Keratinocyte (primary cell): Measurements from ENCODE around the gene SEPTIN5. TPM values are rescaled to one million over a fixed set of nuclear protein-coding genes. Genes with fewer than 3 reads are reported as not detected.
A peak's percentile ranks its signal among the peaks of the same experiment; 100 is the strongest.

Source experiments
- DNase-seq: peaks from one replicate; pipeline ENCODE4 v3.0.0-alpha.2; 2011; ENCODE audit warnings: low read depth, missing footprints, low spot score
- FAIRE-seq: peaks from 2 replicates; lab custom pipeline; 2011; peaks lifted over from hg19 to GRCh38; lab: Jason Lieb, UNC
- H2AFZ ChIP-seq: 2 replicates; pipeline ENCODE4 v1.6.0; 2012; ENCODE audit warnings: low read length, control low read depth, inconsistent platforms; ENCODE audit not compliant: control insufficient read depth
- H3K27ac ChIP-seq: 2 replicates; pipeline ENCODE4 v1.5.1; 2011; ENCODE audit warnings: low read length; ENCODE audit not compliant: control insufficient read depth, insufficient read depth
- H3K27me3 ChIP-seq: 3 replicates; pipeline ENCODE4 v1.6.0; 2011; ENCODE audit warnings: low read length; ENCODE audit not compliant: control insufficient read depth, insufficient read depth; ENCODE audit errors: extremely low read depth
- H3K36me3 ChIP-seq, 2 experiments: 2 replicates in 1 of 2; 3 replicates in 1 of 2; pipeline ENCODE4 v1.5.1; 2011; ENCODE audit warnings: low read length in 2 of 2, mild to moderate bottlenecking in 1 of 2; ENCODE audit not compliant: control insufficient read depth in 2 of 2, insufficient read depth in 2 of 2; ENCODE audit errors: extremely low read depth in 1 of 2
- H3K4me1 ChIP-seq: 3 replicates; pipeline ENCODE4 v1.5.1; 2011; ENCODE audit warnings: low read length; ENCODE audit not compliant: control insufficient read depth, insufficient read depth; ENCODE audit errors: extremely low read depth
- H3K4me2 ChIP-seq: 3 replicates; pipeline ENCODE4 v1.6.0; 2011; ENCODE audit warnings: low read depth, low read length; ENCODE audit not compliant: control insufficient read depth, insufficient read depth; ENCODE audit errors: extremely low read depth
- H3K4me3 ChIP-seq, 3 experiments: fragments of 200-600 bp in 1 of 3; sonication (generic) in 1 of 3; 2 replicates in 2 of 3; 3 replicates in 1 of 3; pipeline ENCODE4 v1.5.1; 2011 to 2016; ENCODE audit warnings: low read length in 3 of 3, mild to moderate bottlenecking in 3 of 3, control low read depth in 2 of 3, inconsistent platforms in 1 of 3, low read depth in 1 of 3, mixed read lengths in 1 of 3, mixed run types in 1 of 3, moderate library complexity in 1 of 3; ENCODE audit not compliant: control insufficient read depth in 2 of 3, insufficient read depth in 2 of 3; ENCODE audit errors: extremely low read depth in 1 of 3
- H3K79me2 ChIP-seq: 2 replicates; pipeline ENCODE4 v1.6.0; 2012; ENCODE audit warnings: low read length; ENCODE audit not compliant: control insufficient read depth, insufficient read depth
- H3K9ac ChIP-seq: 3 replicates; pipeline ENCODE4 v1.6.0; 2011; ENCODE audit warnings: low read length; ENCODE audit not compliant: control insufficient read depth, insufficient read depth; ENCODE audit errors: extremely low read depth
- H3K9me1 ChIP-seq: 3 replicates; pipeline ENCODE4 v1.6.0; 2011; ENCODE audit warnings: low read length; ENCODE audit not compliant: control insufficient read depth, insufficient read depth; ENCODE audit errors: extremely low read depth
- H3K9me3 ChIP-seq: 2 replicates; pipeline ENCODE4 v1.5.1; 2012; ENCODE audit warnings: low read depth, low read length; ENCODE audit not compliant: control insufficient read depth
- H4K20me1 ChIP-seq: 3 replicates; pipeline ENCODE4 v1.6.0; 2011; ENCODE audit warnings: low read length; ENCODE audit not compliant: control insufficient read depth, insufficient read depth; ENCODE audit errors: extremely low read depth
- EZH2 ChIP-seq: IDR thresholded peaks from one replicate; pipeline ENCODE4 v1.6.1; 2012; ENCODE audit warnings: inconsistent platforms, mild to moderate bottlenecking, low read length, moderate library complexity
- dilution Hi-C: fragments of 300-500 bp; cut with MboI; formaldehyde crosslinking; loops from one replicate; pipeline ENCODE4 v1.7.0; 2020; ENCODE audit warnings: low sequenced_read_pairs; ENCODE audit not compliant: extremely low pct_ligation_motif_present
- polyA plus RNA-seq, 5 experiments: library from polyadenylated mRNA; depleted of rRNA in 3 of 5; stranded (reverse) in 3 of 5; stranded (forward) in 1 of 5; unstranded in 1 of 5; fragments of >200 nt; gene quantifications; 1 replicate in 1 of 5; 2 replicates in 3 of 5; 3 replicates in 1 of 5; pipeline versions ENCODE4 v1.2.1 to v1.2.3, GENCODE V29; 2011 to 2012; ENCODE audit warnings: missing spikeins in 2 of 5, low read depth in 1 of 5, low replicate concordance in 1 of 5
- TF ChIP-seq, protein P1 (sequence below), 3 experiments: IDR thresholded peaks in 1 of 3; conservative IDR thresholded peaks in 1 of 3; optimal IDR thresholded peaks in 1 of 3; 2 replicates in 2 of 3; 3 replicates in 1 of 3; pipeline versions ENCODE3 to v1.5.1; 2011; ENCODE audit warnings: low read length in 3 of 3, mild to moderate bottlenecking in 3 of 3, moderate library complexity in 2 of 3, control low read depth in 1 of 3, inconsistent platforms in 1 of 3; ENCODE audit not compliant: insufficient read depth in 2 of 3; ENCODE audit errors: extremely low read depth in 1 of 3

The SEPTIN5 gene
- polyA plus RNA-seq, 1 donor (not counting 4 experiments of a cell fraction or from before 2014, with no cell fraction given), result 2.2 TPM

- Histone ChIP-seq H3K9me1 (no peaks in the 10 kb centered on the region), H3K4me1 (peaks cover 6% of the 10 kb centered on the region), H3K79me2 (no peaks in the 10 kb centered on the region), H3K9ac (no peak overlapping the region), H3K27me3 (peaks cover 55% of the 10 kb centered on the region), H2AFZ (no peak overlapping the region), H3K36me3 (no peaks in the 10 kb centered on the region), H3K4me3 (no peak overlapping the region), H3K4me2 (no peak overlapping the region), H3K27ac (no peak overlapping the region), H4K20me1 (no peaks in the 10 kb centered on the region), H3K9me3 (no peaks in the 10 kb centered on the region)
- FAIRE-seq (no peak), DNase-seq (no peak)
- no peak for TF ChIP-seq EZH2
- TF ChIP-seq, protein P1, sequence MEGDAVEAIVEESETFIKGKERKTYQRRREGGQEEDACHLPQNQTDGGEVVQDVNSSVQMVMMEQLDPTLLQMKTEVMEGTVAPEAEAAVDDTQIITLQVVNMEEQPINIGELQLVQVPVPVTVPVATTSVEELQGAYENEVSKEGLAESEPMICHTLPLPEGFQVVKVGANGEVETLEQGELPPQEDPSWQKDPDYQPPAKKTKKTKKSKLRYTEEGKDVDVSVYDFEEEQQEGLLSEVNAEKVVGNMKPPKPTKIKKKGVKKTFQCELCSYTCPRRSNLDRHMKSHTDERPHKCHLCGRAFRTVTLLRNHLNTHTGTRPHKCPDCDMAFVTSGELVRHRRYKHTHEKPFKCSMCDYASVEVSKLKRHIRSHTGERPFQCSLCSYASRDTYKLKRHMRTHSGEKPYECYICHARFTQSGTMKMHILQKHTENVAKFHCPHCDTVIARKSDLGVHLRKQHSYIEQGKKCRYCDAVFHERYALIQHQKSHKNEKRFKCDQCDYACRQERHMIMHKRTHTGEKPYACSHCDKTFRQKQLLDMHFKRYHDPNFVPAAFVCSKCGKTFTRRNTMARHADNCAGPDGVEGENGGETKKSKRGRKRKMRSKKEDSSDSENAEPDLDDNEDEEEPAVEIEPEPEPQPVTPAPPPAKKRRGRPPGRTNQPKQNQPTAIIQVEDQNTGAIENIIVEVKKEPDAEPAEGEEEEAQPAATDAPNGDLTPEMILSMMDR (optimal IDR thresholded peaks at IDR 0.05 in 1 of 3, IDR thresholded peaks at IDR 0.05 in 1 of 3, conservative IDR thresholded peaks at IDR 0.05 in 1 of 3; ENCODE audit: extremely low read depth in 1 of 3, insufficient read depth in 2 of 3, low read length in 3 of 3), result no peak
- dilution Hi-C loops, result no loop called here
Observed at GRCh38 chr22:19758896-19759426, 44.7 kb downstream of the SEPTIN5 start.

- Histone ChIP-seq H4K20me1 (no peaks in the 10 kb centered on the region), H3K9me1 (no peaks in the 10 kb centered on the region), H3K4me2 (peak overlapping the region; percentile 10), H3K79me2 (no peaks in the 10 kb centered on the region), H3K4me3 (peak overlapping the region in 1 of 3 experiments; percentile 4), H3K27ac (no peak overlapping the region), H3K4me1 (peaks cover 6% of the 10 kb centered on the region), H2AFZ (no peak overlapping the region), H3K27me3 (peaks cover 49% of the 10 kb centered on the region), H3K36me3 (no peaks in the 10 kb centered on the region), H3K9me3 (no peaks in the 10 kb centered on the region), H3K9ac (no peak overlapping the region)
- dilution Hi-C loops, result no loop called here
- FAIRE-seq (no peak), DNase-seq (no peak)
- peak; percentile 79 for TF ChIP-seq EZH2
- TF ChIP-seq, protein P1 (optimal IDR thresholded peaks at IDR 0.05 in 1 of 3, IDR thresholded peaks at IDR 0.05 in 1 of 3, conservative IDR thresholded peaks at IDR 0.05 in 1 of 3; ENCODE audit: extremely low read depth in 1 of 3, insufficient read depth in 2 of 3, low read length in 3 of 3), result no peak
Observed at GRCh38 chr22:19759427-19760057, 45.2 kb downstream of the SEPTIN5 start.
